Umbilical cord (tissue), 2 donors: ENCODE measurements around the gene SOHLH1. TPM values are rescaled to one million over a fixed set of nuclear protein-coding genes. Genes with fewer than 3 reads are reported as not detected.
A peak's percentile ranks its signal among the peaks of the same experiment; 100 is the strongest.

ENCODE experiments used
- DNase-seq: peaks from one replicate; pipeline ENCODE4 v3.0.0-alpha.2; 2015; ENCODE audit warnings: low spot score
- total RNA-seq: library from RNA; depleted of rRNA; stranded (reverse); fragments of >200 nt; gene quantifications from one replicate; pipeline ENCODE4 v1.2.3, GENCODE V29; 2014; ENCODE audit warnings: low replicate concordance; ENCODE audit not compliant: insufficient read depth

SOHLH1 gene
- total RNA-seq, 1 donor from 2014 or later = not detected

GRCh38 chr9:135704483-135704882, 5.2 kb upstream of the SOHLH1 start:
- peak; percentile 46 for DNase-seq

GRCh38 chr9:135703726-135704125, 4.4 kb upstream of the SOHLH1 start:
- DNase-seq = no peak

DNA sequence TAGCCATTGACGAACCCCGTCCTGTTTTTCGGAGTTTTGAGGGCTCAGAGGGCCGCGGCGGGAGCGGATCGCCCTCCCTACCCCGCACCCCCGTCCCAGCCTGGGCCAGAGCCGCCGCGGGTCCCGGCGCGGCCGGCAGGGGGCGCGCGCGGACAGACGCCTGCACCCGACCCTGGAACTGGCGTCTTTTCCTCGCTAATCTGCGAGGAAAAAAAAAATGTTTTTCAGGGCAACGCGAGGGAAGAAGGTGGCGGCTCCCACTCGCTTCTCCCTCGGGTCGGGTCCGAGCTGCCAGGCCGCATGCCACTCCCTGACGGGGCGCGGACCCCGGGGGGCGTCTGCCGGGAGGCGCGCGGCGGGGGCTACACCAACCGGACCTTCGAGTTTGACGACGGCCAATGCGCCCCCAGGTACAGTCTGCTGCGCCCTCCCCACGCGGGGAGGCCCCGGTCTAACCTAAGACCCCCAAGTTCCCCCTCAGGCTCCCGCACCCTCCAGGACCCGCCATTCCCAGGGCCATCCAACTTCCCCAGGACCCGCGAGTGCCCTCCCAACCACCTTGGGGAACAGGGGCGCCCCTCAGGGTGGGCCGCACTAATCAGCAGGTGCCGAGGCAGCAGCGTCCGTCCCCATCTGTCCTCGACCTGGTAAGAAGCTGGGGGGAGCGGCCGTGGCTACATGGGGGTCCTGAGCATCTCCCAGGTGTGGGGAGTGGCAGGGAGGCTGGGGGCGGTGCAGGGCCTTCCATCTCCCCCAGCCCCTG, 2.9 kb upstream of the SOHLH1 start, which contains the start of gene KCNT1:
Gene KCNT1, plus strand, starts transcription at position 227 of the 763 bp plus-strand sequence. Its CDS starts 74 bp downstream, at position 301.
- peak; percentile 29 for DNase-seq

- DNase-seq = peak; percentile 8
Observed at GRCh38 chr9:135701067-135701958, 2.0 kb upstream of the SOHLH1 start.

DNA sequence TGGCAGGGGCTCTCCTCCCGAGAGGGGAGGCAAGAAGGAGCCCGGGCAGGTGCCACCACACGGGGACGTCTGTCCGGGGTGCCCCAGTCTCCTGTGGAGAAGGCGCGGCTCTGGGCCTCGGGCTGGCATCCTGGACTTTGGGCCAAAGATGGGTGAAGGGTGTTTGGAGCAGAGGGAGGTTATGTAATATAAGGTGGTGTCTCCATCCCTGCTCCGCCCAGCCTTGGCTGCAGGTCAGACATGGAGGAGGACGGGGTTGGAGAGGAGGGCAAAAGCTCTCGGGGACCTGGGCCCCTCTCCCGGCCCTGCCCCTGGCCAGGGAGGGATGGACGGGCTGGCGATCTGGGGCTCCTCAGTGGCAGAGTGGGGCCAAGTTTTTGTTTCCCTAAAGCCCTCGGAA, 1.2 kb upstream of the SOHLH1 start:
- DNase-seq = no peak

- DNase-seq = no peak
Observed at GRCh38 chr9:135698767-135699166, 514 bp downstream of the SOHLH1 start.

- no peak for DNase-seq
Observed at GRCh38 chr9:135698236-135698635, 1.0 kb downstream of the SOHLH1 start.

DNA sequence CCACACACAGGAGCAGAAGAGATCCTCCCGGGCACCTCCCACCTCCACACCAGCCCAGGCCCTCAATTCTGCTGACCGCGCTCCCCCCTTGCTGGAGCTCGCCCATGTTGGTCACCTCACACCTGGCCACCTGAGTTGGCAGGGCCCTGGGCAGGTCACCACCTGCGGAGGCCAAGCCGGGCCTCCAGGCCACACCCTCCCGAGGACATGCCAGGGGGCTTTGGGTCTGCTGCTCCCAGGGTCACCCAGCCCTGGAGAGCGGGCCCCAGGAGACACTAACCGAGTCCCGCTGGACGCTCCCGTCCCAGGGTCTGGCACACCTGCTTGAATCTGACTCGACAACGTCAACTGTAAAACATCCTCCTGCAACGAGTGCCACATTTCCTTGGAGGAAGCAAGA, 2.1 kb downstream of the SOHLH1 start:
- no peak for DNase-seq

DNA sequence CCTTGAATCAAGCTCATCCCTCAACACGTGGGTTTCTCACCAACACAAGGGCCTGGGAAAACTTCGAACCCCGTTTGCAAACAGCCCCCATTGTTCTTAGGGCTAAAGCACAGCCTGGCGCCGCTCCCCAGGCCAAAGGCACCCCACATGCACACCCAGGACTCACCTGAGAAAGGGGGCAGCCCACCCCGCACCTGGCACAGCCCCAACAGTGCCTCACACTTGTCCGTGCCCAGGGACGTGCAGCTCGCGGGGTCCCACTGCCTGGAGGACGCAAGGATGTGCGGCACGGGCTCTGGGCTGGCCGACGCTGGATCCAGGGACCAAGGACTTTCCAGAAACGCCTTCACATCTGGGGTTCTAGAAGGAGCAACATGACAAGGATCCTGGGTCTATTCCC, 2.8 kb downstream of the SOHLH1 start:
- DNase-seq = no peak

GRCh38 chr9:135695642-135696041, 3.6 kb downstream of the SOHLH1 start:
- no peak for DNase-seq

DNA sequence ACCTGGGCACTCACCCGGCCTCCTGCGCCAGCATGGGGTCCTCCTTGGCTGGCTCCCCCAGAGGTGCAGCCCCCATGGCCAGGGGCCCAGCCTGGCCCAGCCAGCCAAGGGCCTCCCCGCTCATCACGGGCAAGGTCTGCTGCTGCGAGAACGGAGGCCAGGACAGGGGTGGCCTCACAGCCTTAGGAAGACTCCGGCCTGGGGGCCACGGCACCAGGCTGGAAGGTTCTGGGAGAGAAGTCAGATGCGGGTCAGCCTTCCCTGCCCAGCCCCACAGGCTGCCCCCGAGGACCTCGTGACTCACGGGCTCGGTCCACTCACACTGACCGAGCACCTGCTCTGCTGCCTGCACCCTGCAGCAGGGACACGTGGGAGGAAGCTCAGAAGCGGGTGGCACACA, 4.2 kb downstream of the SOHLH1 start:
- no peak for DNase-seq

- DNase-seq = no peak
Observed at GRCh38 chr9:135694414-135694813, 4.9 kb downstream of the SOHLH1 start.

DNA sequence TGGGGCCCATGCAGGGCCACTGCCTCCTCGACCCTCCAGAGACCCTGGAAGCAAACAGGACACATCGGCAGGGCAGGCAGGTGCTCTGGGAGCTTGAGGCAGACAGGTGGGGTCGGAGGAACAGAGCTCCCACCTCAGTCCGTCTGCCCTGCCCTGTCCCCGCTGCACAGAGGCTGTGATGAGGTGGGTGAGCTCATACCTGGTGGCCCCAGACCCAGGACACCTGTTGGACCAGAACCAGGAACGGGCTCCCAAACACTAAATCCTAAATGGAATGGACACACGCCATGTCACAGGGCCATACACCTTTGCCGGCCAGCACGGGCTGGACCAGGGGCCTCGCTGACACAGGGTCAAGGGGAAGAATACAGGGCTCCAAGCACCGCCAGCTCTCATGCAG, 5.5 kb downstream of the SOHLH1 start:
- DNase-seq = no peak

DNA sequence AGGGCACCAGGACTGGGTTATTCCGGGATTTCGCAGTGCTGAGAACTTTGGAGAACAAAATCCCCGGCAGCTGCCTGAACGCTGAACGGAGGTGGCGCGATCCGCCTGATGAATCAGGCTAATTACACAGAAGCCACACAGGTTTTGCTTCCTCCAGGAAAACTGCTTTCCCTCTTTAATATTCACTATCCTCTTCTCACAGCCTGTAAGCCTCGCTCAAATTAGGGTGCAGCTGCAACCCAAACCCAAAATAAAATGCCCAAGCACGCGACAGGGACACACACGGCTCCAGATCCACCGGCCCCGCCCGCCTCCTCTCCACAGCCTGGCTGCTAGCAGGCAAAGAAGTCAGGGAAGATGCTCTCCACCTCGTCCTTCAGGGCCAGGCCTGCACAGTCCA, 6.0 kb downstream of the SOHLH1 start:
- DNase-seq = no peak

DNA sequence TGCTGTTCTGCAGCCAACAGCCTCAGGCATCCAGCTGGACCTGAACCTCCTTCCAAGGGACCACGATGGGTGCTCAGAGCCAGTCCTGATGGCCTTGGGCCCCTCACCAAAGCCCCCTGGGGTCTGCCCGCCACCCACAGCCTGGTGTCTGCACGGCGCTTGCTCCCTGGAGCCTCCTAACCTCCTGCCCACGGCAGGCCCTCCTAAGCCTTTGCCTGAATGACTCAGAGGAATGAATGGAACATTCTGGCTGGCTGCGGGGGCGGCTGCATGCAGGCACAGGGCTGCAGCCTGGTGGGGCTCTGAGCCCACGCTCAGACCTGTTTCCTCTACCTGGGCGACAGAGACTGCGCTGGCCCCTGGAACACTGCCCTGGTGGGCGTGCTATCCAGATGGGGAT, 6.9 kb downstream of the SOHLH1 start:
- DNase-seq = peak; percentile 14

DNA sequence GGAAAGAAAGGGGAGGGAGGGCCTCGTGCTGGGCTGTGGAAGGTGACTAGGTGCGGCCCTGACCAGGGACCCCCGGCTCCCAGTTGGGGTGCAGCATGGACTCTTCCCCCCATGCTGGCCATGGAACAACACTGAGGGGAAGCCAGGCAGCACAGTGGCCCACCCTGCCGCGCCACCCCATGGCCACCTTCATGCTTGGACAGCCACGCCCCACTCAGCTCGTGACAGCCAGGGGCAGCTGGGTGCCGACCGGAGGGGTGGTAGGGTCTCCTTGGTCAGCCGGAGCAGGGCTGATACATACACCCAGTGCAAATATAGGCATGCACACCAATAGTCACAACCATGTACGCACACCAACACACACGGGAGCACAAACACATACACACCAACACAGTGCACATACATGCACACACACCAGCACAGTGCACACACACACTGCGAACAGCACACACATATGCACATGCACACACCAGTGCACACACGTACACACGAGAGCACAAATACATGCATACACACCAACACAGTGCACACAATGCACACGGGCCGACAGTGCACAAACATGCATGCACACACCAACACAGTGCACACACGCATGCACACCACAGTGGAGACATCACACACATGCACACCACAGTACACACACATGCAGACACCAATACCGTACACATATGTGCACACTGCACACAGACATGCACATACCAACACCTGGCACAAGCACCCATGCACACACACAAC, 8.3 kb downstream of the SOHLH1 start:
- no peak for DNase-seq

DNA sequence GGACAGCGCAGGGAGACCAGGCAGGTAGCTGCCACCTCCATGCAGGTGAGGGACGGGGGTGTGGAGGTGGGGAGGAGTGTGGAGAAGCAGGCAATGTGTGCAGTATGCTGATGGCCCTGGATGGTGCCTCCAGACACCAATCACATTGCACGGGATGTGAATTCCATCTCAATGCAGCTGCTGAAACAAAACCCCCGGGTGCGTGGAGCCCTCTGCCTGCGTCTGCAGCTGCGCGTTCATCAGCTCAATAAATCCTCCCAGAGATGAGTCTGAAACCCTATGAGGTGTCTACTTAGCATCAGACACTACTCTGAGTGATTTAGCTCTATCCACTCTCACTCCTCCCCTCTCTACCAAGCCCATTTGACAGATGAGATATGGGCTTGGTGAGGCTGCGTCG, 10.3 kb downstream of the SOHLH1 start:
- DNase-seq = no peak

DNA sequence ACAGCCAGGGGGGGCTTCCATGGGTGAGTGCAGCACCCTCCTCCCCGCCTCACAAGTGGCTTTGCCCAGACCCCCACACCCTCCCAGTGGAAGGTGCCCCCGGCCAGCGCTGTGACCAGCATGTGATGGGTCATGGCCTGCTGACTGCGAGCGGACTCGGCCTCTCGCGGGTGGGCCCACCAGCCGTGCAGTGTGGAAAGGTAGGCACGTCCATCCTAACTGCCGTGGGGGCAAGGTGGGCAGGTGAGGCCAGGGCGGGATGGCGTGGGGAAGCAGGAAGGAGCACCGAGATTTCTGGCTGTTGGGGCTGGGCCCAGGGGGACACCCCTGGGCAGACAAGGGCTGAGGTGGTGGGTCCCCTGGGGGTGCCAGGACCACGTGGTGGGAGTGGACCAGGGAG, 12.1 kb downstream of the SOHLH1 start:
- DNase-seq = no peak

DNA sequence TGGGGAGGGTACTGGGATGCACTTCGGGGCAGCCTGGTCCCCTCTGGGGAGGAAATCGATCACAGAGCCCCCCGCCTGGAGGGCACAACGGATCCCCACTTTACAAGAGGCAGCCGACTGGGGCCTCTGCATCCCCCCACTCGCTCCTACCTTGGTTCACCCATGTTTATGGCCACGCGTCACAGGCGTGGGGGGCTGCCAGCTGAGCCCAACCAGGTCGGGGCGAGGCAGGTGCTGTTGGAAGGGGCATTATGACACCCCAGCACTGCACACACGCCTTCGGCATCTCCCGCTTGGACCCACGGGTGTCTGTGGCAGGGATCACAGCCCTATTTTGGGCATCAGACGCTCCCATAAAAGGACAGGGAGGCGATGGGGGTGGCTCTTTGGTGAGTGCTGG, 14.6 kb downstream of the SOHLH1 start:
- no peak for DNase-seq

DNA sequence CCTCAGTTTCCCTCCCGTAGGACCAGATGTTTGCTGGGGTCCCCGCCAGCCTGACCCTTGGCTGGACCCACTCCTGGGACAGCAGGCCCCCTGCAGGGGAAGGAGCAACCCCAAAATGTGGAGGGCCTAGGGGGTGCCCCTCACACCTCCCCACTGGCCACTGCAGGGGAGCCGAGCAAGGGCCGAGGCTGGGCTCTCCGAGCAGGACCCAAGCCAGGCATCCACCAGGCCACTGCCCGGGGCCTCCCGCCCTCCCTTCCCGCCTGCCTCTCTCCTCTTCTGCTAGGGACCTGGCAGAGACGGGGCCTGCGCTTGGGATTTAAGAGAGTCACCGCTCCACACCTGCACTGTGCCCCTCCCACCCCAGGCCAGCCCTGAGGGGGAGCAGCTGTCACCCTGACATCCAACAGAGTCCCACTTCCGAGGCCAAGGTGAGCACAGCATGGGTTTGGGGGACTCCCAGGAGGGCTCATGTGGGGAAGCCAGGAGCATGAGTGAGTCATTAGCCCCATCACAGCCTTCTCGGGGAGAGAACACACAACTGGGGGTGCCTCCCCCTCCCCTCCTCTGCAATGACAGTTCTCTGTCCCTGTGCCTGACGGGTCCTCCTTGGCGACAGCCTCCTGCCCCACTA, 15.8 kb downstream of the SOHLH1 start:
- DNase-seq = no peak

- DNase-seq = no peak
Observed at GRCh38 chr9:135681161-135681560, 18.1 kb downstream of the SOHLH1 start.

GRCh38 chr9:135680056-135680455, 19.2 kb downstream of the SOHLH1 start:
- DNase-seq = no peak
